HepG2 (cell line): ENCODE results near the gene DENND4C. TPM values are rescaled to one million over a fixed set of nuclear protein-coding genes. Genes with fewer than 3 reads are reported as not detected.

ENCODE experiments used
- ARID4A ChIP-seq: sonication (generic); formaldehyde crosslinking; IDR thresholded peaks from 2 replicates; pipeline ENCODE4 v1.5.0; 2020; ENCODE audit warnings: mild to moderate bottlenecking, missing genetic modification reagents, borderline replicate concordance
- CCDC6 ChIP-seq: sonication (generic); formaldehyde crosslinking; IDR thresholded peaks from 2 replicates; pipeline ENCODE4 v1.8.1; 2022; ENCODE audit warnings: mild to moderate bottlenecking, missing genetic modification reagents, moderate library complexity
- DDIT3 ChIP-seq: sonication (generic); formaldehyde crosslinking; IDR thresholded peaks from 2 replicates; pipeline ENCODE4 v1.4.0; 2020; ENCODE audit warnings: mild to moderate bottlenecking, missing genetic modification reagents
- ELF3 ChIP-seq: IDR thresholded peaks from 2 replicates; pipeline ENCODE4 v1.6.1; 2016; ENCODE audit warnings: missing genetic modification reagents, missing compliant biosample characterization
- ETV6 ChIP-seq: sonication (generic); formaldehyde crosslinking; conservative IDR thresholded peaks from 2 replicates; pipeline ENCODE4 v1.4.0; 2020; ENCODE audit warnings: missing genetic modification reagents
- FOXO4 ChIP-seq: sonication (generic); formaldehyde crosslinking; conservative IDR thresholded peaks from 2 replicates; pipeline ENCODE4 v1.8.1; 2023; ENCODE audit warnings: missing genetic modification reagents
- JARID2 ChIP-seq: sonication (generic); formaldehyde crosslinking; IDR thresholded peaks from 2 replicates; pipeline ENCODE4 v1.8.1; 2023; ENCODE audit warnings: missing genetic modification reagents, inconsistent platforms; ENCODE audit not compliant: insufficient replicate concordance
- KDM3A ChIP-seq: IDR thresholded peaks from 2 replicates; pipeline ENCODE4 v1.6.1; 2018; ENCODE audit warnings: low read depth, missing compliant biosample characterization
- MED1 ChIP-seq: sonication (generic); formaldehyde crosslinking; IDR thresholded peaks from 2 replicates; pipeline ENCODE4 v1.4.0; 2020; ENCODE audit warnings: missing genetic modification reagents
- MXD1 ChIP-seq: sonication (generic); formaldehyde crosslinking; IDR thresholded peaks from 2 replicates; pipeline ENCODE4 v1.4.0; 2020; ENCODE audit warnings: mild to moderate bottlenecking, missing genetic modification reagents
- SALL2 ChIP-seq: sonication (generic); formaldehyde crosslinking; IDR thresholded peaks from 2 replicates; pipeline ENCODE4 v1.8.1; 2023; ENCODE audit warnings: mild to moderate bottlenecking, missing genetic modification reagents, inconsistent platforms
- SIN3B ChIP-seq: fragments of 150-350 bp; IDR thresholded peaks from 2 replicates; pipeline ENCODE4 v1.6.1; 2014; ENCODE audit warnings: low read length
- SP140L ChIP-seq: sonication (generic); formaldehyde crosslinking; IDR thresholded peaks from 2 replicates; pipeline ENCODE4 v1.4.0; 2020; ENCODE audit warnings: missing genetic modification reagents, borderline replicate concordance
- THRA ChIP-seq: sonication (generic); formaldehyde crosslinking; IDR thresholded peaks from 2 replicates; pipeline ENCODE4 v1.4.0; 2020; ENCODE audit warnings: missing genetic modification reagents, borderline replicate concordance
- TP53 ChIP-seq: sonication (generic); formaldehyde crosslinking; conservative IDR thresholded peaks from 2 replicates; pipeline ENCODE4 v1.4.0; 2020; ENCODE audit warnings: missing genetic modification reagents
- ZKSCAN5 ChIP-seq: sonication (generic); formaldehyde crosslinking; IDR thresholded peaks from 2 replicates; pipeline ENCODE4 v1.5.1; 2020; ENCODE audit warnings: mild to moderate bottlenecking, missing genetic modification reagents
- ZMYM3 ChIP-seq: sonication (generic); formaldehyde crosslinking; IDR thresholded peaks from 2 replicates; pipeline ENCODE4 v1.5.1; 2020; ENCODE audit warnings: mild to moderate bottlenecking, missing genetic modification reagents
- ZNF256 ChIP-seq: sonication (generic); formaldehyde crosslinking; conservative IDR thresholded peaks from 2 replicates; pipeline ENCODE4 v1.4.0; 2020; ENCODE audit warnings: missing genetic modification reagents
- ZNF264 ChIP-seq: sonication (generic); formaldehyde crosslinking; IDR thresholded peaks from 2 replicates; pipeline ENCODE4 v1.4.0; 2020; ENCODE audit warnings: missing genetic modification reagents
- ZNF430 ChIP-seq: sonication (generic); formaldehyde crosslinking; IDR thresholded peaks from 2 replicates; pipeline ENCODE4 v1.9.0; 2021; ENCODE audit warnings: mild to moderate bottlenecking, missing genetic modification reagents
- ZNF468 ChIP-seq: sonication (generic); formaldehyde crosslinking; IDR thresholded peaks from 2 replicates; pipeline ENCODE4 v1.8.0; 2022; ENCODE audit warnings: mild to moderate bottlenecking, moderate library complexity, missing genetic modification reagents
- ZNF567 ChIP-seq: sonication (generic); formaldehyde crosslinking; IDR thresholded peaks from 2 replicates; pipeline ENCODE4 v1.8.1; 2023; ENCODE audit warnings: mild to moderate bottlenecking, missing genetic modification reagents, borderline replicate concordance
- ZNF776 ChIP-seq: sonication (generic); formaldehyde crosslinking; IDR thresholded peaks from 2 replicates; pipeline ENCODE4 v1.4.0; 2020; ENCODE audit warnings: mild to moderate bottlenecking, missing genetic modification reagents
- polyA plus RNA-seq, 8 experiments: library from polyadenylated mRNA; depleted of rRNA in 3 of 8; stranded (reverse) in 7 of 8; unstranded in 1 of 8; fragments of >200 nt; fragmentation: Illumina TruSeq in 4 of 8; extraction: Trizol in 4 of 8; gene quantifications; 2 replicates each; pipeline versions ENCODE4 v1.2.1 to v1.2.3, GENCODE V29; 2011 to 2016; ENCODE audit warnings: low read depth in 4 of 8, missing spikeins in 1 of 8, mixed read lengths in 1 of 8; ENCODE audit not compliant: insufficient read depth in 1 of 8
- total RNA-seq, 5 experiments: library from RNA; depleted of rRNA; stranded (reverse); fragments of >200 nt; fragmentation: Illumina TruSeq; extraction: Trizol; gene quantifications; 2 replicates each; pipeline ENCODE4 v1.2.3, GENCODE V29; 2016; ENCODE audit warnings: low read depth in 1 of 5

The DENND4C gene
- total and polyA plus RNA-seq, 2 of the 13 experiments (the other 11 are each of a cell fraction or from before 2014, with no cell fraction given), result 19.1 to 27.2 TPM

GRCh38 chr9:19408693-19409400 lies 178.4 kb downstream of the DENND4C start, which contains the start of gene ACER2 (continued):
- TF ChIP-seq ZNF256 (CRISPR knock-in tag) (no peak; the same call in 1 of the 2 replicates), JARID2 (no peak), ETV6 (CRISPR knock-in tag) (no peak), ZNF264 (CRISPR knock-in tag) (peak; percentile 79; the same call in 1 of the 2 replicates), SALL2 (peak; percentile 93), THRA (CRISPR knock-in tag) (no peak; the same call in 1 of the 2 replicates), CCDC6 (no peak), MXD1 (CRISPR knock-in tag) (0 out of 2 replicates have a peak, but pooled peaks have one; percentile 51), ELF3 (no peak), ZNF430 (CRISPR knock-in tag) (peak; percentile 94; the same call in 1 of the 2 replicates), FOXO4 (CRISPR knock-in tag) (no peak), ZMYM3 (CRISPR knock-in tag) (peak; percentile 8; the same call in 1 of the 2 replicates), ZNF468 (CRISPR knock-in tag) (no peak), KDM3A (CRISPR knock-in tag) (peak; percentile 51; the same call in 1 of the 2 replicates), TP53 (CRISPR knock-in tag) (peak; percentile 79; the same call in 1 of the 2 replicates), SIN3B (no peak), ZKSCAN5 (CRISPR knock-in tag) (no peak), DDIT3 (CRISPR knock-in tag) (no peak), ZNF776 (no peak; the same call in 1 of the 2 replicates), ARID4A (peak; percentile 90), MED1 (CRISPR knock-in tag) (peak; percentile 68; the same call in 1 of the 2 replicates), ZNF567 (peak; percentile 96), SP140L (CRISPR knock-in tag) (no peak)
